HG03457 (cell line): Measurements from ENCODE around the gene GPC5.
"Not testable (repeated sequence)": the region's sequence is repeated elsewhere in the genome, so short reads cannot be mapped to it uniquely, and the experiment has no call there.

ENCODE experiments used
- ATAC-seq: cut with Tn5 transposase; IDR thresholded peaks from one replicate; pipeline ENCODE4 v1.9.1; 2021; ENCODE audit warnings: moderate number of reproducible peaks; ENCODE audit not compliant: unreplicated experiment

Gene GPC5

GRCh38 chr13:92677571-92677970 lies 1279.2 kb downstream of the GPC5 start:
- ATAC-seq = no peak

GRCh38 chr13:92679602-92680001 lies 1281.2 kb downstream of the GPC5 start:
- no peak for ATAC-seq

GRCh38 chr13:92681239-92681638 lies 1282.8 kb downstream of the GPC5 start:
- ATAC-seq = no peak

DNA sequence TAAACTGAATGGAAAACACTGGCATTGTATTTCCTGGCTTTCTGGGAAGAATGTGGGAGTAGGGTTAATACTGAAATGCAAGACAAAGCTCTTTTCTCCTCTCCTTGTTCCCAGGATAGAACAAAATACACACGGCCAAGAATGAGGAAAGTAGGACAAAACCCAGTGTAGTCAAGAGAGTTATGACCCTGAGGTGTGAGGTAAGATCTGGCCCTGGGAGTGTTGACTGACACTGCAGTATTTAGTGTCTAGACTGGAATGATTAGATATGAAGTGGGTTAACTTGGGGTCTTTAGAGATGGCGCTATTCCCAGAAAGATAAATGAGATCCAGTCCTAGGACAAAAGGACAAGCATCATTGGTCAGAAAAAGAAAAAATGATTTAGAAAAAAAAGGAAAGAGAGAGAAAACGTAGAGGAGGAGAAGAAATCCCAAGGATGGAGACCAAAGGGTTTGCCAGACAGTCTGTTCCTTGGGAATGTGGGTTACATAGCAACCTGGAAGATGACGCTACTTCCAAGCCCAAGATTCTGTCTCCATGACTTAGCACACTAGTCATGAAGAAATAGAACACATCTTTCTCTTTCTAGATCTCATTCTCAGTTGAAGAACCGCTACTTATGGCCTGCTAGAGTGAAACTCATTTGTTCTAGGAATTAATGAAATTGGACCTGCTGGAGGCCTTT lies 1284.6 kb downstream of the GPC5 start:
- no peak for ATAC-seq

DNA sequence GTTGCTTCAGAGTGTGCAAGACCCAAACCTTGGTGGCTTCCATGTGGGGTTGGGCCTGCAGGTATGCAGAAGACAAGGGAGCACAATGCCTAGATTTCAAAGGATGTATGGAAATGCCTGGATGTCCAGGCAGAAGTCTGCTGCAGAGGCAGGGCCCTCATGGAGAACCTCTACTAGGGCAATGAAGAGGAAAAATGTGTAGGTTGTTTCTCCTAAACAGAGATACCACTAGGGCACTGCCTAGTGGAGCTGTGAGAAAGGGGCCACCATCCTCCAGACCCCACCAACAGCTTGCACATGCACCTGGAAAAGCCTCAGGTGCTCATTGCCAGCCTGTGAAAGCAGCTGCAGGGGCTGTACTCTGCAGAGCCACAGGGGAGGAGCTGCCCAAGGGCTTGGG lies 1295.6 kb downstream of the GPC5 start:
- no peak for ATAC-seq

DNA sequence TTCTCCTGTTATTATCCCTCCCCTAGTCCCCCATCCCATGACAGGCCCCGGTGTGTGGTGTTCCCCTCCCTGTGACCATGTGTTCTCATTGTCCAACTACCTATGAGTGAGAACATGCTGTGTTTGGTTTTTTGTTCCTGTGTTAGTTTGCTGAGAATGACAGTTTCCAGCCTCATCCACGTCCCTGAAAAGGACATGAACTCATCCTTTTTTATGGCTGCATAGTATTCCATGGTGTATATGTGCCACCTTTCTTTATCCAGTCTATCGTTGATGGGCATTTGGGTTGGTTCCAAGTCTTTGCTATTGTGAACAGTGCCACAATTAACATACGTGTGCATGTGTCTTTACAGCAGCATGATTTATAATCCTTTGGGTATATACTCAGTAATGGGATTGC lies 1297.4 kb downstream of the GPC5 start:
- not testable (repeated sequence) for ATAC-seq

- ATAC-seq = no peak
These were observed 1318.3 kb downstream of the GPC5 start for GRCh38 chr13:92716749-92717148.

GRCh38 chr13:92717857-92718256 lies 1319.4 kb downstream of the GPC5 start:
- no peak for ATAC-seq

GRCh38 chr13:92719868-92720267 lies 1321.4 kb downstream of the GPC5 start:
- ATAC-seq = no peak

DNA sequence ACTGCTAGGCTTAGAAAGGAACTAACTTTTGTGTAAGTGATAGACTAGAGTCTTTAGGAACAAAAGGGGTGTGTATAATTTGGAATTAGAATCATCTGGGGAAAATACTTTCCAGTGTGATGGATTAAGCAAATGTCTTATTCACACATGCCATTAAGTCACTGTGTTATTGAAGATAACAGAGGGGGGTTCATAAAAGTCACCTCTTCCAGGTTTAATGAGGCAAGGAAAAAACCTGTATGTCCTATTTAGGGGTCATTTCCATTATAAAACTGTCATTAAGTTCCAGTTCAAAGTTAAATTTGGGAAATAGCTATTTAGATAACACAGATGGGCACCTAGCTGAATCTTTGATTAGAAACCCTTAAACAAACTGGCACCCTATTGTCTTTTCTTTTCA lies 1323.2 kb downstream of the GPC5 start:
- ATAC-seq = no peak

DNA sequence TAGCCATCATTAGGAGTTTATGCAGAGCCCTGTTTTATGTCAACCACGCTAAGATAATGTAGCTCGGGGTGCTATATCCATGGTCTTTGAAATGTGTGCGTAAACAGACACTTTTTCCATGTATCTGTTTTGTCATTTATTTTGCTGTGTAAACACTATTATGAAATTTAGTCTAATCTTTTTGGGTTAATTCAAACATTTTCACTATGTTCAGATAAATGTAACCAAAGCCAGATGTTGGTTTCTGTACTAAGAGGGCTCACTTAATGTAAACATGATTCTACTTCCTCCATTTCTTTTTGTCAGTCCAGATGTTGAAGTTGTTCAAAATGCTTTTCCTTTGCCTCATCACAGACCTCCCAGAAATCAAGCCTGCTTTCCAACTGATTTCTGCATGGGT lies 1328.7 kb downstream of the GPC5 start:
- ATAC-seq = no peak

- no peak for ATAC-seq
These were observed 1335.6 kb downstream of the GPC5 start for GRCh38 chr13:92734068-92734467.

- ATAC-seq = no peak
These were observed 1336.1 kb downstream of the GPC5 start for GRCh38 chr13:92734545-92734944.

DNA sequence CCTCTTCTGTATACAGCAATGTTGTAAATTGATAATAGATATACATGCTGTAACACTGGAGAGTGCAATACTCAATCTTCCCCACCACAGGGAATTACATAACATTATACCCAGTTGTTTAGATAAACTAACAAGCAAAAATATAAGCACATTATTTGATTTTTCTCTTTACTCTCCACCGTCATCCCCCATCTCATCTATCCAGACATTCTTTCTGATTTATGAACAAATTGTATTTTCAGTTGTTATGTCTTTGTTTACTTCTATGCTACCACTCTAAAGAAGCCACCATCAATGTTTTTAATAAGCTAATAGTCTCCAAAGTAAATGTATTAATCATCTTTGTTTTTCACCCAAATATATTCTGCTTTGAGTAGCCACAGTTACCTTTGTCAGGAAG lies 1337.5 kb downstream of the GPC5 start:
- no peak for ATAC-seq

- ATAC-seq = no peak
These were observed 1340.9 kb downstream of the GPC5 start for GRCh38 chr13:92739306-92739818.

DNA sequence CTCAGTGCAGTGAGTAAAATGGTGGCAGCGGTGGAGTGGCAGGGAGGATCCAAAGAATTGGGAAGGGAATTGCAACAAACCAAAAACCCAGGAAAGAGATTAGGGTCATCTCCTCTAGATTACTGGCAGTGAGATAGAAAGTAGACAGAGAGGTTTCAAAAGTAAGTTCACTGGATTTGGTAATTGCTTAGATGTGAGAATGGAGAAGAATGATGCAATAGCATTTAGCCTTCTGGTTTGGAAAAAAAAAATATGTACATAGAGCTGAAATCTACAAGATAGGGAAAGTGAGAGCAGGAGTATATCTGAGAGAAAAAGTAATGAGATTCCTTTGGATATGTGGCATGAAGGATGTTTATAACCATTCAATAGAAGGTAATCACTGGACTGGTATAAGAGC lies 1345.6 kb downstream of the GPC5 start:
- ATAC-seq = no peak

GRCh38 chr13:92745258-92745657 lies 1346.8 kb downstream of the GPC5 start:
- no peak for ATAC-seq

GRCh38 chr13:92752705-92753104 lies 1354.3 kb downstream of the GPC5 start:
- ATAC-seq = not testable (repeated sequence)

- no peak for ATAC-seq
These were observed 1363.3 kb downstream of the GPC5 start for GRCh38 chr13:92761710-92762109.

DNA sequence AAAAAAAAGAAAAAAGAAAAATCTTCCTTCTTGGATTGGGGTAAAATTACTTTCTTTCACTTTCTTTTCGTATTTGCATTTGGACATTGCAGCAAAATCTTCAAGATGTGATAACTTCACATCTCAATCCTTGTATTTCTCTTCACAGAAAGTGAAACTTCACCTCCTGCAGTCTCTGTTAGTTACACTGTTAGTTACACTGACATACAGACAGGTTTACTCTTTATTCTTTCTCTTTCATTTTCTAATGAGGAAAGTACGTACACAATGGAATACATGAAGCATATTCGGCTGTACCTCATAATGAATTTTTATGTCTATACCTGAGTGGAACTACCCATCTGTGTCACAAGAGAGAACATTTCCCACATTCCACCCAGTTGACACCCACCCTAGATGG lies 1369.0 kb downstream of the GPC5 start:
- no peak for ATAC-seq

DNA sequence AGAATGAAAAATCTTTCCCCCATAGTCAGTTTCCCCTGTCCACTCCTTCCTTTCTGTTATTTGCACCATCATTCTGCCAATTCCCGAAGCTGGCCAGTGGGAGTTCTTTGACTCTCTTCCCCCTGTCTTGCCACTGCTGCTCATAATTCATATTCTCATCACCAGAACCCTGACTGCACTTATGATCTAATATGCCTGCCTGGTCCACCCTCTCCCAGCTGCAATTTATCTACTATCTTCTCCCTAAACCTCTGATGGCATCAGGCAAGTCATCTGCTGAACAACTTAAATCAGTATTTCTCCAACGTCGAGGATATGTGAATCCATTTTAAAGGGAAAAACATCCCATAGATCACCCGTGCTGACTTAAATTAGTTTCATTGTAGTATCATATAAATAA lies 1370.2 kb downstream of the GPC5 start:
- ATAC-seq = no peak

DNA sequence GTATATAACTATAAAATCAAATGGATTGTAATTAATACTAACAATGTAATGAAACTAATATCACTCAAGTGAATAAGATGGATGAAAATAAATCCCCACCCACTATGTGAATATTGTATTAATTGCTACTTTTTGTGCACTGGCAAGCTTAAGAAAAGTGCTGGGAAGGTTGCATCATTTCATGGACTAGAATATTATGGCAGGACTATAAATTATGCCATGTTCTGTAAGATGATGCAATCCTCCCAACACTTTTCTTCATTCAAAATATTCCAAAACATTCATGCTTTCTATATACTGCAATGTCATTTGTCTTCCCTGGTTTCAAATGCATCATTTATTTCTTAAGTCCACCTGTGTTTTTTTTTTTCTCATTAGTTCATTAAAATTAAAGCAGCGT lies 1370.6 kb downstream of the GPC5 start:
- no peak for ATAC-seq

GRCh38 chr13:92775658-92776057 lies 1377.2 kb downstream of the GPC5 start:
- ATAC-seq = no peak
